NCI-H510A treated with DMSO at 0.1 percent for 48 hours (cell line): ENCODE data around the gene NIT1.
A peak's percentile ranks its signal among the peaks of the same experiment; 100 is the strongest.
"Not testable (repeated sequence)": the region's sequence is repeated elsewhere in the genome, so short reads cannot be mapped to it uniquely, and the experiment has no call there.

Source experiments
- DNase-seq: peaks from one replicate; lab custom pipeline; 2025; lab: John Stamatoyannopoulos, UW

NIT1 gene

GRCh38 chr1:161113915-161114314, 4.0 kb upstream of the NIT1 start:
- DNase-seq: no peak

DNA sequence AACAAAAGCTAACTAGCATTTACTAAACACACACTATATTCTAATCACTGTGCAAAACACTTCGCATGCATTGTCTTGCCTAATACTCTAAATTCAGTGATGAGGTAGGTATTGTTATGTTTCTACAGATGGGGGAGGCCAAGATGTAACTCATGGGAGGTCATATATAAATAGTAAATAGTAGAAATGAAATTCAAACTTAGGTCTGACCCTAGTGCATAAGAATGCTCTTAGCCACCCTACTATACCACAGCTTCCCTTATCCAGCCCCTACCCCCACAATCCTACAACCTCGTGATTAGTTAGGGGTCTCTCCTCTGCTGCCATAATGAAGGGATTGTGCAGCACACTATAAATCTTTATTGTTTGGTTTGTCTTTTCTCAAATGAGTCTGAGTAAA, 3.3 kb upstream of the NIT1 start:
- no peak for DNase-seq

DNA sequence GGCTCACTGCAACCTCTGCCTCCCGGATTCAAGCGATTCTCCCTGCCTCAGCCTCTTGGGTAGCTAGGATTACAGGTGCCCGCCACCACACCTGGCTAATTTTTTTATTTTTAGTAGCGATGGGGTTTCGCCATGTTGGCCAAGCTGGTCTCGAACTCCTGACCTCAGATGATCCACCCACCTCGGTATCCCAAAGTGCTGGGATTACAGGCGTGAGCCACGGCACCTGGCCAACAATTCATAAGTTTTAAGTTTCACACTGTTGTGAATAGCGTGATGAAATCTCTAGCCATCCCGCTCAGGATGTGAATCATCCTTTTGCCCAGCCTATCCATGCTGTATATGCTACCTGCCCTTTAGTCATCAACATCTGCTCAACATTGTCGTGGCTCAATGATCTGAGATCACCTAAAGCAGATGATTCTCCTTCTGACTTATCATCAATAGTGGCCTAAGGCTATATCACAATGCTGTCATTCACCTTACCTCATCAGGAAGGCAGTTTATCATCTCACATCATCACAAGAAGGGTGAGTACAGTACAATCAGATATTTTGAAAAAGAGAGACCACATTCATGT, 2.7 kb upstream of the NIT1 start:
- no peak for DNase-seq

GRCh38 chr1:161115961-161116360, 1.9 kb upstream of the NIT1 start:
- not testable (repeated sequence) for DNase-seq

DNA sequence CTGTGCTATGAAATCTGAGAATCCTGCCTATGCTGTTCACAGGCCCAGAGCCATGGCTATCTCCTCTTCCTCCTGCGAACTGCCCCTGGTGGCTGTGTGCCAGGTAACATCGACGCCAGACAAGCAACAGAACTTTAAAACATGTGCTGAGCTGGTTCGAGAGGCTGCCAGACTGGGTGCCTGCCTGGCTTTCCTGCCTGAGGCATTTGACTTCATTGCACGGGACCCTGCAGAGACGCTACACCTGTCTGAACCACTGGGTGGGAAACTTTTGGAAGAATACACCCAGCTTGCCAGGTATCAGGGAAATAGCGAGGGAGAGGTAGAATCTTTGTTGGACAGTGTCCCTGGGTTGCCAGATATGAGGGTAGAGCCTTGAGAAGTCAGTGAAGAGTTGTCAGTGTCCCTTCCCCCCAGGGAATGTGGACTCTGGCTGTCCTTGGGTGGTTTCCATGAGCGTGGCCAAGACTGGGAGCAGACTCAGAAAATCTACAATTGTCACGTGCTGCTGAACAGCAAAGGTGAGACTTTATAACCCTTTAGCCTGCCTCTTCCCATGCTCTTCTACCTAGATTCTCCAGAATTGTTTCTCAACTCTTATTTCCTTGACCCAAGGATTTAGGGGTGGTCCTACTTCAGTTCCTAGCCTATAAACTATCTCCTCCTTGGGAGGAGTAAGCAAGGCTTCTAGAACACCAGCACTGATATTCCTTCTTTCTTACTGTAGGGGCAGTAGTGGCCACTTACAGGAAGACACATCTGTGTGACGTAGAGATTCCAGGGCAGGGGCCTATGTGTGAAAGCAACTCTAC, 1.4 kb downstream of the NIT1 start:
- DNase-seq: no peak

- DNase-seq: no peak
These were observed 3.2 kb downstream of the NIT1 start for GRCh38 chr1:161121042-161121650.

GRCh38 chr1:161121834-161122233, 3.9 kb downstream of the NIT1 start:
- DNase-seq: no peak

- no peak for DNase-seq
These were observed 5.1 kb downstream of the NIT1 start for GRCh38 chr1:161122967-161123366.

- DNase-seq: no peak
These were observed 9.7 kb downstream of the NIT1 start for GRCh38 chr1:161127649-161128048.

GRCh38 chr1:161128591-161129420, 10.9 kb downstream of the NIT1 start:
- no peak for DNase-seq

DNA sequence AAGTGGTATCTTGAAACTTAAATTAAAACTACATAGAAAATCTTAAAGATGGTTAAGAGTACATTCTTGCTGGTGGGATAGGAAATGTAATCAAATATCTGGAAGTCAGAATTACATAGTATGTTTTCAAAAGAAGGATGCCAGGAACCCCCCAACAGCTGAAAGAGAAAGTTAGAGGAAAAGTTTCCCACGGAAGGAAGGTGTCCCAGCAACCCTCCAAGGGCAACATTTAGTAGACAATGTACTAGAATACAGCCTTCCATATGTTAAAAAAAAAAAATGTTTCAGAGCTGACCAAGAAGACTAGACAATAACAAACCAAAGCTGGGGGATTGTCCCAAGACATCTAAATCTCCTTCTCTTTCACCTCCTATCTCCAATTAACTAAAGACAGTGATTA, 12.4 kb downstream of the NIT1 start:
- no peak for DNase-seq

DNA sequence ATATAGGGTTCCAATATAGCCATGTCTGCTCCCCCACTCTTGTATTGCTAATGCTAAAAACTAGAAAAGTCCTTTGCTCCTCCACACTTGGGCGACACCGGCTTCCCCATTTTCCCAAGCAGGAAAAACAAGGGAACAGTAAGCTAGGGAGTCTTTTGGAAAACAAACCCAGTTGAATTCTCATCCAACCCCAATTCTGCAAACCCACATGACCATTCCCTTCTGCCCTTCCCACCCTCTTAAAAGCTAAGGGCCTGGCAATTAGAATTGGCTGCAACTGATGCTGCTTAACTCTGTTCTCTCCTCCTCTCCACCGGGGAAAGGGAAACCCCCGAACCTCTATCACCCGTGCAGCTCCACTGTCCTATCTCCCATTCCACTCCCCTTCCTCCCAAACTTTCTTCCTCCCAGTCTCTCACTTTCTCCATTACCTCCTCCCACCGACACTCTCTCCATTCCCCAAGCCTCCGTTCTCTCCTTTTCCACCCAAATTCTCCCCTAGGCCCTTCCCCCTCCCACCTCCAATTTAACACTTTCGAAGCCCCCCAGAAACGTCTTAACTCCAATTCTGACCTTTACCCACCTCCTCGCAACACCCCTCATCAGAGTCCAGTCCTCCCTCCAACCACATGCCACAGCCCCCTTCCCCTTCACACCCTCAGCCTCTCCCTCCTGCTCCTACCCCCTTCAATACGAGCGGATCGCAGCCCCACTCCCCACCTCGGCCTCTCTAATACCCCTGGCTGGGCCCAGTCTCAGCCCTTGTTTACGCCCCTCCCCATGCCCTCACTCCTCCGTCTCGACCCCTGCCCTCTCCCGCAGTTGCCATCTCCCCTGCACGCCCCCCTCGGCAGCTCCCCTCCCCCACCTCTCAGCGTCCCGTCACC, 13.9 kb downstream of the NIT1 start:
- DNase-seq: peak; percentile 6

DNA sequence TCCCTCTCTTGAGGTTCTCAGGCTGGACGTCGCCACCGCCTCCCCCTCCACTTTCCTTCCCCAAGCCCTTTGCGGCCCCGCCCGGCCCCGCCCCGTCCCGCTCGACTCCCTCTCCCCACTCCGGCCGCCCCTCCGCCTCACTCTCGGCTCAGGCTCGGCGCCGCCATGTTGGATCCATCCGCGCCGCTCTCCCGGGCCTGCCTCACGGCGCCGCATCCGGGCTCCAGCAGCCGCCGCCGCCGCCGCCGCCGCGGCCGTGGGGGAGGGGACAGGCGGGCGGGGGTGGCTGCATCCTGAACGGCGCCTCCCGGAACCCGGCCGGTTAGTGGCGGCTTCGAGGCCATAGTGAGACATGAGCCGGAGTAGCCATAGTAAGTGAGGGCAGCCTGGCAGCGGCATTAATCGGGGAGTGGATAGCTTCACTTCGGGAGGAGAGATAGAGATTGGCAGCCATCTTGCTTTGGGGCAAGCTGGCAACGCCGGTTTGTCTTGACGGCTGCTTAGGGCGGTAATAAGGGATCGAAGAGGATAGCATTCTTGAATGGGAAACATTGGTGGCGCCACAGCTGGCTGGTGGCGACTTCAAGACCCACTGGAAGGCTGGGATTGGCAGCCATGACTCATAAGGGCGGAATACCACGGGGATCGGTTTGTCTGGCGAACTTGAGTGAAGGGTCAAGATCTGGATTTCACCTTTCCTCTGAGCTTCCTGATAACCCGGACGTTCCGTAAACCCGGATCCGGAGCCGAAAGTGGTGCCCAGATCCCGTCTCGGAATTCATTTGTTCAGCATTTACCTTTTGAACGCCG, 14.7 kb downstream of the NIT1 start, which contains the start of gene DEDD:
DEDD (minus strand) TSS at position 258 of the 810 bp plus-strand sequence. CDS start 8,205 bp downstream, outside the sequence.
- peak; percentile 96 for DNase-seq

DNA sequence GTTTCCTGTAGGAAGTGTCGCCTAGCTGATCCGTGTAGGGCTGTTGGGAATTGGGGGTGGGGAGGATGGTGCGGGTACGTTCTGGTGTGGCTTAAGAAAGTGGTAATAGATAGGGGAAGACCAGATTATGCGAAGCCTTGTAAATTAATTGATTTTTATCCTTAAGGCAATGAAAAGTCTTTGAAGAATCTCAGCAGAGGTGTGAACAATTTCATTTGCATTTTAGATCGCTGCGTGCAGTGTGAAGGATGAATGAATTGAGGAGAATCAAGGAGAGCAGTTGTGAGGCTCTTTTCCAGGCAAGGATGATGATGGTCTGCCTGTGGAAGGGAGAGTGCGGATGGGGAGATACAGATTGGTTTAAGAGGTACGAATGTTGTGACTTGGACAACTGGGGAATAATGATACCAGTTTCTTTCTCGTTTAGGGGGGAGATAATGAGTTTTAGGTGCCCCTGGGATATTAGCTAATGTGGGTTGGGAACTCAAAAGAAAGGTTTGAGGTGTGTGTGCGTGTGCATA, 15.4 kb downstream of the NIT1 start:
- DNase-seq: peak; percentile 61

- DNase-seq: no peak
These were observed 20.0 kb downstream of the NIT1 start for GRCh38 chr1:161137881-161138280.

GRCh38 chr1:161138431-161138830, 20.5 kb downstream of the NIT1 start:
- no peak for DNase-seq

DNA sequence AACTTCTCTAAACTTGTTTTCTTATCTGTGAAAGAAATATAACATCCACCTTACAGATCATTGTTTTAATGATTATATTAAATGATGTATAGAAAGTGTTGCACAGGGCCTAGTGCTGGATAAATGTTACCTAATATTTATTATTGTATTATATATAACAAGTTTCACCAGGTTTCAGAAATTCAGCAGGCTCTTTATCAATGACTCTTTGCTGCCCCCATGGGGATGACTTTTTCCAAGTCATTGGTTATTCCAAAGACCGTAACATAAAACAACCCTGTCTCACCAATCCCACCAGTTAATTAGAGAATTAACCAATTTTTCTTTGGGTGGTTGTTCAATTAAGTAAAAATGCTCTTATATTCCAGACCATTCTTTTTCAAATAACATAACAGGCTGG, 21.9 kb downstream of the NIT1 start:
- peak; percentile 19 for DNase-seq

- DNase-seq: no peak
These were observed 23.0 kb downstream of the NIT1 start for GRCh38 chr1:161140755-161141400.

GRCh38 chr1:161145832-161146231, 27.9 kb downstream of the NIT1 start:
- no peak for DNase-seq

DNA sequence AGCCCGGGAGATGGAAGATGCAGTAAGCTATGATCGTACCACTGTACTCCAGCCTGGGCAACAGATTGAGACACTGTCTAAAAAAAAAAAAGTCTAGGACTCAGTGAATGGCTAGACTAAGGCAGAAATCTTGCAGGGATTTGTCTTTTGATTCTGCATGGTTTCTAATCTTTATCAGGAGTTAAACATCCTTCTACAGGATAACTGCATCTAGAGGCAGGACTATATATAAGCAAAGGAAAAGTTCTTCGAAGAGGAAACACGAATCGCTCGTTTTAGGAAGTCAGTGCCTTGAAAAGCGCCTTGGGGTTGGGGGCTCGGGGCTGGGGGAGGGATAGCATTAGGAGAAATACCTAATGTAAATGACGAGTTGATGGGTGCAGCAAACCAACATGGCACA, 35.3 kb downstream of the NIT1 start:
- DNase-seq: no peak
